Caco-2 (cell line): ENCODE results near the gene HDAC9. TPM values are rescaled to one million over a fixed set of nuclear protein-coding genes. Genes with fewer than 3 reads are reported as not detected.

Experiments used
- BruUV-seq: library from RNA; stranded (reverse); fragments of 400-500 nt; replicated peaks from 2 replicates; lab custom pipeline; 2021; lab: Mats Ljungman, UMichigan
- CTCF ChIA-PET: fragments of 300-600 bp; sonication (Branson Sonifier 250); formaldehyde crosslinking; loops from one replicate; lab custom pipeline; 2022; ENCODE audit warnings: antibody characterized with exemption; lab: Charles Lee
- POLR2A ChIA-PET: fragments of 300-600 bp; sonication (Branson Sonifier 250); formaldehyde crosslinking; loops from one replicate; lab custom pipeline; 2022; ENCODE audit warnings: antibody characterized with exemption; lab: Charles Lee
- DNase-seq, 2 experiments: peaks; one replicate each; pipeline versions ENCODE4 v3.0.0 to v3.0.0-alpha.2; 2020 to 2022
- H3K27me3 ChIP-seq: replicated peaks from 2 replicates; pipeline ENCODE4 v1.6.0; 2011; ENCODE audit warnings: low read length; ENCODE audit not compliant: control insufficient read depth, insufficient read depth
- H3K36me3 ChIP-seq: 2 replicates; pipeline ENCODE4 v1.5.1; 2011; ENCODE audit warnings: low read length; ENCODE audit not compliant: control insufficient read depth, insufficient read depth
- H3K4me1 ChIP-seq: fragments of 250-450 bp; sonication (Bioruptor Pico); 2 replicates; pipeline ENCODE4 v1.5.1; 2020; ENCODE audit warnings: mild to moderate bottlenecking
- H3K4me3 ChIP-seq: 2 replicates; pipeline ENCODE4 v1.5.1; 2011; ENCODE audit warnings: low read depth, mild to moderate bottlenecking, control low read depth, low read length
- H3K9me3 ChIP-seq: fragments of 250-450 bp; sonication (Bioruptor Pico); 2 replicates; pipeline ENCODE4 v1.5.1; 2020; ENCODE audit warnings: mild to moderate bottlenecking, moderate library complexity
- H3K27ac Mint-ChIP-seq: one replicate; pipeline ENCODE4 v1.8.0; 2022; ENCODE audit warnings: mixed read lengths; ENCODE audit not compliant: unreplicated experiment
- H3K27me3 Mint-ChIP-seq: one replicate; pipeline ENCODE4 v1.8.0; 2022; ENCODE audit warnings: mixed read lengths; ENCODE audit not compliant: insufficient read depth, unreplicated experiment
- H3K36me3 Mint-ChIP-seq: one replicate; pipeline ENCODE4 v1.8.0; 2022; ENCODE audit warnings: mild to moderate bottlenecking, mixed read lengths; ENCODE audit not compliant: insufficient read depth, unreplicated experiment
- H3K4me1 Mint-ChIP-seq: one replicate; pipeline ENCODE4 v1.8.0; 2022; ENCODE audit warnings: low read depth, mixed read lengths; ENCODE audit not compliant: unreplicated experiment
- H3K4me3 Mint-ChIP-seq: one replicate; pipeline ENCODE4 v1.8.0; 2022; ENCODE audit warnings: mild to moderate bottlenecking, moderate library complexity, mixed read lengths; ENCODE audit not compliant: unreplicated experiment
- H3K9me3 Mint-ChIP-seq: one replicate; pipeline ENCODE4 v1.8.0; 2022; ENCODE audit warnings: mixed read lengths; ENCODE audit not compliant: unreplicated experiment
- intact Hi-C: fragments of 100-400 bp; cut with micrococcal nuclease; formaldehyde crosslinking; loops from one replicate; pipeline ENCODE4 v1.10.0; 2022; ENCODE audit not compliant: unreplicated experiment
- total RNA-seq: library from RNA; stranded (reverse); gene quantifications from 2 replicates; pipeline ENCODE4 v1.2.3, GENCODE V29; 2022
- TF ChIP-seq, protein P1 (sequence below), 2 experiments: fragments of 200-600 bp in 1 of 2; IDR thresholded peaks; 1 replicate in 1 of 2; 2 replicates in 1 of 2; pipeline versions ENCODE4 v1.5.1 to v1.8.0; 2011 to 2022; ENCODE audit warnings: antibody characterized with exemption in 1 of 2, control low read depth in 1 of 2, inconsistent platforms in 1 of 2, low read depth in 1 of 2, low read length in 1 of 2, mild to moderate bottlenecking in 1 of 2, moderate library complexity in 1 of 2; ENCODE audit not compliant: insufficient read depth in 1 of 2, severe bottlenecking in 1 of 2, unreplicated experiment in 1 of 2

HDAC9 gene
- total RNA-seq, 1 experiment from 2014 or later, result 0.27 TPM

DNA sequence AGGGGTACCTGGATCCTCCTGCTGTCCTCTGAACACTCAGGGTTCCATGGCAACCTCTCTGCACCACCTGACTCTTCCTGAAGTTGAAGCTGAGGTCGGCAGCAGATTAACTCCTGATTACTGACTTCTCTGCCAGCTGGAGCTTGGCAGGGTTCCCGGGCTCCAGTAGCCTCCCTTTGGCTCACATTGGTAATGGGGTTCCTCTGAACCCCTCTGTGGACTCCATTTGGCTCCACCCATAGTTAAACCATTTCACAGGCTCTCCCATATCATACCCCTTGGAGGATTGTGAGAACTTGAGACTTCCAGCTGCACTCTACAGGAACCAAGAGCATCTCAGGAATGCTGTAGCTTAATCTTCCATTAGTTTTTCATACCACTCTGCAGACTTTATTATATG lies 292.5 kb downstream of the HDAC9 start:
- H3K4me1 Mint-ChIP-seq, result no peaks in the 10 kb centered on the region
- no peaks in the 10 kb centered on the region for H3K36me3 Mint-ChIP-seq
- Histone ChIP-seq H3K9me3 (no peaks in the 10 kb centered on the region), H3K27me3 (no peaks in the 10 kb centered on the region), H3K4me3 (no peak overlapping the region), H3K4me1 (no peaks in the 10 kb centered on the region), H3K36me3 (no peaks in the 10 kb centered on the region)
- intact Hi-C loops, result no loop called here
- peaks cover 4% of the 10 kb centered on the region for H3K27me3 Mint-ChIP-seq
- H3K27ac Mint-ChIP-seq, result no peak overlapping the region
- no peak for DNase-seq
- H3K4me3 Mint-ChIP-seq, result no peak overlapping the region
- TF ChIP-seq, protein P1, sequence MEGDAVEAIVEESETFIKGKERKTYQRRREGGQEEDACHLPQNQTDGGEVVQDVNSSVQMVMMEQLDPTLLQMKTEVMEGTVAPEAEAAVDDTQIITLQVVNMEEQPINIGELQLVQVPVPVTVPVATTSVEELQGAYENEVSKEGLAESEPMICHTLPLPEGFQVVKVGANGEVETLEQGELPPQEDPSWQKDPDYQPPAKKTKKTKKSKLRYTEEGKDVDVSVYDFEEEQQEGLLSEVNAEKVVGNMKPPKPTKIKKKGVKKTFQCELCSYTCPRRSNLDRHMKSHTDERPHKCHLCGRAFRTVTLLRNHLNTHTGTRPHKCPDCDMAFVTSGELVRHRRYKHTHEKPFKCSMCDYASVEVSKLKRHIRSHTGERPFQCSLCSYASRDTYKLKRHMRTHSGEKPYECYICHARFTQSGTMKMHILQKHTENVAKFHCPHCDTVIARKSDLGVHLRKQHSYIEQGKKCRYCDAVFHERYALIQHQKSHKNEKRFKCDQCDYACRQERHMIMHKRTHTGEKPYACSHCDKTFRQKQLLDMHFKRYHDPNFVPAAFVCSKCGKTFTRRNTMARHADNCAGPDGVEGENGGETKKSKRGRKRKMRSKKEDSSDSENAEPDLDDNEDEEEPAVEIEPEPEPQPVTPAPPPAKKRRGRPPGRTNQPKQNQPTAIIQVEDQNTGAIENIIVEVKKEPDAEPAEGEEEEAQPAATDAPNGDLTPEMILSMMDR (IDR thresholded peaks at IDR 0.05; ENCODE audit: insufficient read depth in 1 of 2, low read depth in 1 of 2, low read length in 1 of 2, severe bottlenecking in 1 of 2, unreplicated experiment in 1 of 2), result no peak
- ChIA-PET POLR2A (no interaction called here), CTCF (no interaction called here)
- no peaks in the 10 kb centered on the region for H3K9me3 Mint-ChIP-seq
- no TSS peak for BruUV-seq

DNA sequence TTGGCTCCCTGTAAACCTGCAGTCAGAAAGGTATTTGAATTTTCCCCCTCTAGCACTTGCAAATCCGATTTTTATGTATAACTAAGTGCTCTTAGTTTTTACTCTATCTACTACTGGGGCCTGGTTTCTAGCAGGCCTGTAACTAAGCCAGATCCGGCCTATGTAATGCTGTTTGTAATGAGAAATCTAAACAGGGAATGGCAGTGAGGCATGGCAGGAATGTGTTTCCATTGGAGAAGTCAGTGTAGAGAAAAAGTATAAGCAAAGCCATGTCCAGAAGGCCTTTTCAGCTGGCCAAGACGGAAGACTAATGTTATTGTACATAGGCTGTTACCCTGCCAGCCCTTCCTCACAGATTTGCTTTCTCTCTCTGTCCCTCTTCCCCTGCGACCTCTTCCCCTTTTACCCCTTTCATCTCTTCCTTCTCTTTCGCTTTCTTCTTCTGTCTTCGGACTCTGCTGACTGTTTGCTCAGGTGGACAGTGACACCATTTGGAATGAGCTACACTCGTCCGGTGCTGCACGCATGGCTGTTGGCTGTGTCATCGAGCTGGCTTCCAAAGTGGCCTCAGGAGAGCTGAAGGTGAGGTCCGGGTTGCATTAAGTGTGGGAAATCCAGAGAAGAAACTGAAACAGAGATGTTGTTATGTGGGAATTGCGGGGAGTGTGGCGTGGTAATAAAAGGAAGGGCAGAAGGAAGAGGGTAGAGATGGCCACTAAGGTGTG lies 297.5 kb downstream of the HDAC9 start:
- POLR2A ChIA-PET, result no interaction called here

DNA sequence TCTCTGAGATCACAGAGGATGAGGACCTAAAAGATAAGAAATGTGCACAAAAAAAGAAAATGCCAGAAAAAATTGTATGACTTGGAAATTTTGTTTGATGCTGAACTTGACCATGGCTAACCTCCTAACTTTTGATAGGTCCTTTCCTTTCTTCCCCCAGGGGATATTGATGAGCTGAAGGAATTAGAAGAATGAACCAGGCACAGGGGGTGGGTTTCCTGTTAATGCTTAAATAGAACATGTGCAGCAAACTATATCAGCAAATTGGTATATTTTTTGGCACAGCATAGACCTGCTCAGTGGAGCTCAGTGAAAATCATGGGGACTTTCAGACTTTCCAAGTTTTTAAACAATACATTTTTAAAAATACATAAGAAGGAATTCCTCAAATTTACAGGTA lies 300.7 kb downstream of the HDAC9 start:
- no peak for DNase-seq
- no peaks in the 10 kb centered on the region for H3K4me1 Mint-ChIP-seq
- CTCF ChIA-PET, result no interaction called here

More for the DNA sequence above, 297.5 kb downstream of the HDAC9 start:
- TF ChIP-seq, protein P1 (IDR thresholded peaks at IDR 0.05; ENCODE audit: insufficient read depth in 1 of 2, low read depth in 1 of 2, low read length in 1 of 2, severe bottlenecking in 1 of 2, unreplicated experiment in 1 of 2), result no peak
- no peaks in the 10 kb centered on the region for H3K4me1 Mint-ChIP-seq
- no peak for DNase-seq
- no TSS peak for BruUV-seq
- intact Hi-C loops, result no loop called here
- Histone ChIP-seq H3K4me1 (no peaks in the 10 kb centered on the region), H3K4me3 (no peak overlapping the region), H3K27me3 (no peaks in the 10 kb centered on the region), H3K9me3 (no peaks in the 10 kb centered on the region), H3K36me3 (no peaks in the 10 kb centered on the region)
- H3K36me3 Mint-ChIP-seq, result no peaks in the 10 kb centered on the region
- no peaks in the 10 kb centered on the region for H3K9me3 Mint-ChIP-seq
- CTCF ChIA-PET, result no interaction called here
- no peak overlapping the region for H3K27ac Mint-ChIP-seq
- H3K4me3 Mint-ChIP-seq, result no peak overlapping the region
- H3K27me3 Mint-ChIP-seq, result no peaks in the 10 kb centered on the region

More for the DNA sequence above, 300.7 kb downstream of the HDAC9 start:
- Mint-ChIP-seq H3K4me3 (no peak overlapping the region), H3K27me3 (no peaks in the 10 kb centered on the region), H3K36me3 (no peaks in the 10 kb centered on the region), H3K9me3 (no peaks in the 10 kb centered on the region), H3K27ac (no peak overlapping the region)
- H3K4me1 ChIP-seq, result no peaks in the 10 kb centered on the region
- no peak overlapping the region for H3K4me3 ChIP-seq
- no peaks in the 10 kb centered on the region for H3K36me3 ChIP-seq
- H3K9me3 ChIP-seq, result no peaks in the 10 kb centered on the region
- POLR2A ChIA-PET, result no interaction called here
- BruUV-seq, result no TSS peak
- intact Hi-C loops, result no loop called here
- H3K27me3 ChIP-seq, result no peaks in the 10 kb centered on the region
- TF ChIP-seq, protein P1 (IDR thresholded peaks at IDR 0.05; ENCODE audit: insufficient read depth in 1 of 2, low read depth in 1 of 2, low read length in 1 of 2, severe bottlenecking in 1 of 2, unreplicated experiment in 1 of 2), result no peak
